Myocyte (in vitro differentiated cells): ENCODE measurements around the gene ZNF234. TPM values are rescaled to one million over a fixed set of nuclear protein-coding genes. Genes with fewer than 3 reads are reported as not detected.
"Not testable (repeated sequence)": the region's sequence is repeated elsewhere in the genome, so short reads cannot be mapped to it uniquely, and the experiment has no call there.

Experiments
- DNase-seq: peaks from one replicate; pipeline ENCODE4 v3.0.0-alpha.2; 2012; ENCODE audit warnings: low read depth
- polyA plus RNA-seq: library from polyadenylated mRNA; unstranded; fragments of >200 nt; gene quantifications from one replicate; pipeline ENCODE4 v1.2.1, GENCODE V29; 2012; ENCODE audit warnings: missing spikeins
- total RNA-seq: library from RNA; depleted of rRNA; stranded (reverse); fragments of >200 nt; gene quantifications from 2 replicates; pipeline ENCODE4 v1.2.3, GENCODE V29; 2014

The ZNF234 gene
- total RNA-seq = 15.5 and 16.9 TPM in 2 replicates
- polyA plus RNA-seq = 7.4 TPM

GRCh38 chr19:44141191-44142058, at the start of gene ZNF234:
ZNF234 (plus strand) TSS chr19:44141554; CDS start chr19:44144633, 3,079 bp downstream.
- peak; percentile 90 for DNase-seq

- no peak for DNase-seq
These were observed 49.2 kb upstream of the ZNF234 start for GRCh38 chr19:44092108-44092507.

GRCh38 chr19:44093931-44094765, 47.2 kb upstream of the ZNF234 start, which contains the start of gene ZNF224:
ZNF224 (plus strand) TSS chr19:44094361; CDS start chr19:44097874, 3,513 bp downstream.
- DNase-seq = peak; percentile 95

- no peak for DNase-seq
These were observed 33.6 kb upstream of the ZNF234 start for GRCh38 chr19:44107751-44108150.

GRCh38 chr19:44109458-44109857, 31.9 kb upstream of the ZNF234 start:
- DNase-seq = no peak

- peak; percentile 53 for DNase-seq
These were observed 29.4 kb upstream of the ZNF234 start for GRCh38 chr19:44111910-44112463.

- DNase-seq = no peak
These were observed 28.6 kb upstream of the ZNF234 start for GRCh38 chr19:44112802-44113137.

- peak; percentile 100 for DNase-seq
These were observed 28.1 kb upstream of the ZNF234 start, which contains the start of gene ZNF225 for GRCh38 chr19:44113138-44113783. ZNF225 (plus strand) TSS chr19:44113399; CDS start chr19:44115828, 2,429 bp downstream.

GRCh38 chr19:44113784-44114390, 27.5 kb upstream of the ZNF234 start:
- no peak for DNase-seq

GRCh38 chr19:44121162-44121561, 20.2 kb upstream of the ZNF234 start:
- not testable (repeated sequence) for DNase-seq

GRCh38 chr19:44131955-44132354, 9.4 kb upstream of the ZNF234 start:
- no peak for DNase-seq

GRCh38 chr19:44142059-44142433, 692 bp downstream of the ZNF234 start:
- DNase-seq = peak; percentile 35

GRCh38 chr19:44149776-44150175, 8.4 kb downstream of the ZNF234 start:
- DNase-seq = no peak

GRCh38 chr19:44151491-44151890, 10.1 kb downstream of the ZNF234 start:
- no peak for DNase-seq

- DNase-seq = no peak
These were observed 15.1 kb downstream of the ZNF234 start for GRCh38 chr19:44156475-44156874.

GRCh38 chr19:44163789-44164188, 22.4 kb downstream of the ZNF234 start:
- no peak for DNase-seq

- DNase-seq = no peak
These were observed 22.9 kb downstream of the ZNF234 start for GRCh38 chr19:44164327-44164672.

GRCh38 chr19:44164673-44165512, 23.5 kb downstream of the ZNF234 start, which contains the start of gene ZNF226:
ZNF226 (plus strand) TSS chr19:44165100; CDS start chr19:44170081, 4,981 bp downstream.
- DNase-seq = peak; percentile 98

- DNase-seq = not testable (repeated sequence)
These were observed 29.3 kb downstream of the ZNF234 start for GRCh38 chr19:44170660-44171059.

GRCh38 chr19:44176590-44176989, 35.2 kb downstream of the ZNF234 start:
- no peak for DNase-seq
